K562 (cell line): ENCODE measurements around the gene DDC. TPM values are rescaled to one million over a fixed set of nuclear protein-coding genes. Genes with fewer than 3 reads are reported as not detected.

Source experiments
- CAMTA2 ChIP-seq: fragments of 250-450 bp; sonication (Bioruptor Pico); conservative IDR thresholded peaks from 2 replicates; pipeline ENCODE4 v1.5.1; 2022
- CHD4 ChIP-seq: fragments of 200-600 bp; sonication (generic); IDR thresholded peaks from 3 replicates; pipeline ENCODE4 v1.6.1; 2012; ENCODE audit warnings: low read depth, mild to moderate bottlenecking, mixed read lengths, low read length, inconsistent platforms; ENCODE audit not compliant: insufficient read depth, insufficient replicate concordance, poor library complexity, severe bottlenecking
- DIDO1 ChIP-seq: fragments of 450-650 bp; IDR thresholded peaks from 2 replicates; pipeline ENCODE4 v1.6.1; 2016; ENCODE audit warnings: low read depth, missing biosample characterization, missing genetic modification characterization
- HOXB6 ChIP-seq: fragments of 250-450 bp; sonication (Bioruptor Pico); IDR thresholded peaks from 2 replicates; pipeline ENCODE4 v1.5.1; 2022; ENCODE audit warnings: mild to moderate bottlenecking, borderline replicate concordance
- KLF10 ChIP-seq: fragments of 250-450 bp; sonication (Bioruptor Pico); IDR thresholded peaks from 2 replicates; pipeline ENCODE4 v1.6.1; 2021; ENCODE audit warnings: matching md5 sums
- MAFK ChIP-seq: IDR thresholded peaks from 2 replicates; pipeline ENCODE4 v1.6.1; 2011; ENCODE audit warnings: low read length, improper control_type of control experiment
- MNT ChIP-seq, 2 experiments: fragments of 450-650 bp; conservative IDR thresholded peaks; 2 replicates each; pipeline ENCODE4 v1.6.1; 2017; ENCODE audit warnings: mild to moderate bottlenecking in 2 of 2, moderate library complexity in 2 of 2
- NFE2 ChIP-seq: IDR thresholded peaks from 2 replicates; pipeline ENCODE4 v1.6.1; 2014; ENCODE audit warnings: antibody characterized with exemption, low read depth
- RAD51 ChIP-seq: fragments of 450-650 bp; IDR thresholded peaks from 2 replicates; pipeline ENCODE4 v1.7.1; 2016; ENCODE audit warnings: low read depth, mild to moderate bottlenecking, borderline replicate concordance
- RBM14 ChIP-seq: fragments of 200-400 bp; formaldehyde crosslinking; IDR thresholded peaks from 2 replicates; pipeline ENCODE4 v1.6.1; 2018; ENCODE audit warnings: low read depth, mild to moderate bottlenecking, low read length, moderate library complexity, borderline replicate concordance; ENCODE audit not compliant: insufficient read depth
- SAP30 ChIP-seq: fragments of 200-600 bp; sonication (generic); IDR thresholded peaks from 2 replicates; pipeline ENCODE4 v1.6.1; 2012; ENCODE audit warnings: borderline replicate concordance, low read depth, mild to moderate bottlenecking, moderate library complexity, low read length, control low read depth, inconsistent platforms; ENCODE audit not compliant: insufficient read depth, poor library complexity, severe bottlenecking
- SIN3B ChIP-seq: fragments of 450-650 bp; IDR thresholded peaks from 2 replicates; pipeline ENCODE4 v1.6.1; 2017; ENCODE audit warnings: low read depth, mild to moderate bottlenecking, moderate library complexity
- SMAD4 ChIP-seq: fragments of 250-450 bp; sonication (Bioruptor Pico); conservative IDR thresholded peaks from 2 replicates; pipeline ENCODE4 v1.8.0; 2021; ENCODE audit warnings: inconsistent platforms, mild to moderate bottlenecking, moderate library complexity
- TSHZ1 ChIP-seq: fragments of 250-450 bp; sonication (Bioruptor Pico); IDR thresholded peaks from 2 replicates; pipeline ENCODE4 v1.4.0; 2020; ENCODE audit warnings: mild to moderate bottlenecking, moderate library complexity
- ZBTB1 ChIP-seq: sonication (generic); formaldehyde crosslinking; IDR thresholded peaks from 2 replicates; pipeline ENCODE4 v1.8.1; 2023; ENCODE audit warnings: missing genetic modification reagents, low read depth, mild to moderate bottlenecking, borderline replicate concordance
- ZC3H4 ChIP-seq: sonication (generic); formaldehyde crosslinking; IDR thresholded peaks from 2 replicates; pipeline ENCODE4 v1.9.0; 2021; ENCODE audit warnings: missing genetic modification reagents, borderline replicate concordance
- ZNF282 ChIP-seq: sonication (generic); formaldehyde crosslinking; IDR thresholded peaks from 2 replicates; pipeline ENCODE4 v1.8.1; 2023; ENCODE audit warnings: missing genetic modification reagents
- ZNF316 ChIP-seq: fragments of 450-650 bp; IDR thresholded peaks from 2 replicates; pipeline ENCODE4 v1.6.1; 2016
- ZNF395 ChIP-seq: fragments of 200-800 bp; sonication (Bioruptor generic); IDR thresholded peaks from 2 replicates; pipeline ENCODE4 v1.6.1; 2017; ENCODE audit warnings: missing genetic modification characterization, missing compliant biosample characterization
- ZNF449 ChIP-seq: fragments of 250-450 bp; sonication (Bioruptor Pico); IDR thresholded peaks from 2 replicates; pipeline ENCODE4 v1.8.0; 2022; ENCODE audit warnings: moderate library complexity, mild to moderate bottlenecking, inconsistent platforms
- ZNF785 ChIP-seq: fragments of 250-450 bp; sonication (Bioruptor Pico); IDR thresholded peaks from 2 replicates; pipeline ENCODE4 v1.4.0; 2020; ENCODE audit warnings: mild to moderate bottlenecking
- polyA plus RNA-seq, 8 experiments: library from polyadenylated mRNA; depleted of rRNA in 4 of 8; stranded (reverse) in 5 of 8; unstranded in 3 of 8; fragments of >200 nt; fragmentation: Nextera tagmentation in 2 of 8; fragmentation: Illumina TruSeq in 1 of 8; extraction: Ambion mirVana in 2 of 8; extraction: Trizol in 1 of 8; gene quantifications; 2 replicates each; pipeline versions ENCODE4 v1.2.1 to v1.2.3, GENCODE V29; 2011 to 2014; ENCODE audit warnings: inconsistent platforms in 1 of 8, missing spikeins in 1 of 8
- total RNA-seq, 7 experiments: library from RNA; depleted of rRNA in 6 of 7; stranded (reverse); fragments of >200 nt in 6 of 7; fragmentation: Illumina TruSeq in 2 of 7; extraction: Trizol in 2 of 7; gene quantifications; 2 replicates each; pipeline versions ENCODE4 v1.2.1 to v1.2.3, GENCODE V29; 2011 to 2021; ENCODE audit warnings: low replicate concordance in 1 of 7

Gene DDC
- total and polyA plus RNA-seq, 9 of the 15 experiments (the other 6 are each of a cell fraction or from before 2014, with no cell fraction given), result not detected

GRCh38 chr7:50534690-50535290, 30.4 kb downstream of the DDC start (continued):
- TF ChIP-seq SAP30, result no peak
- no peak for TF ChIP-seq ZBTB1
- peak; percentile 100 for TF ChIP-seq ZNF316
- TF ChIP-seq RAD51, result no peak
- no peak for TF ChIP-seq SIN3B
- TF ChIP-seq SMAD4 (CRISPR knock-in tag), result peak; percentile 14; the same call in 1 of the 2 replicates
- TF ChIP-seq MNT (conservative IDR thresholded peaks at IDR 0.05), result peak; percentile 63 to 82; a peak in 3 of 4 replicates
- TF ChIP-seq ZNF282, result no peak
- no peak for TF ChIP-seq RBM14
- TF ChIP-seq ZC3H4 (CRISPR knock-in tag), result no peak
- no peak for TF ChIP-seq KLF10 (CRISPR knock-in tag)
- TF ChIP-seq MAFK, result peak; percentile 99
- TF ChIP-seq NFE2, result peak; percentile 100
- TF ChIP-seq TSHZ1 (CRISPR knock-in tag), result no peak
- no peak for TF ChIP-seq ZNF449 (CRISPR knock-in tag)
- TF ChIP-seq DIDO1 (tag), result no peak
- no peak for TF ChIP-seq ZNF785 (CRISPR knock-in tag)
- TF ChIP-seq CAMTA2 (CRISPR knock-in tag), result no peak
- no peak for TF ChIP-seq CHD4
- peak; percentile 79; the same call in 1 of the 2 replicates for TF ChIP-seq ZNF395 (CRISPR knock-in tag)
- no peak for TF ChIP-seq HOXB6
